DOHH2 (cell line): Measurements from ENCODE around the gene OR52J3.

ENCODE experiments used
- H3F3A ChIP-seq: fragments of 200-600 bp; sonication (generic), shearing (Covaris generic); 2 replicates; pipeline ENCODE4 v1.6.0; 2016; ENCODE audit warnings: antibody characterized with exemption, mild to moderate bottlenecking; ENCODE audit not compliant: control insufficient read depth, insufficient read depth
- H3K27ac ChIP-seq: fragments of 200-600 bp; sonication (generic); 2 replicates; pipeline ENCODE4 v1.5.1; 2014; ENCODE audit warnings: low read depth, mild to moderate bottlenecking, low read length, moderate library complexity
- H3K27me3 ChIP-seq: fragments of 200-600 bp; sonication (generic); 2 replicates; pipeline ENCODE4 v1.6.1; 2014; ENCODE audit warnings: mild to moderate bottlenecking, low read length, mixed read lengths; ENCODE audit not compliant: control insufficient read depth
- H3K36me3 ChIP-seq: fragments of 200-600 bp; sonication (generic); 2 replicates; pipeline ENCODE4 v1.6.1; 2014; ENCODE audit warnings: mild to moderate bottlenecking, low read length, moderate library complexity, mixed read lengths; ENCODE audit not compliant: control insufficient read depth
- H3K4me1 ChIP-seq: fragments of 200-600 bp; sonication (generic); 2 replicates; pipeline ENCODE4 v1.6.1; 2014; ENCODE audit warnings: mild to moderate bottlenecking, low read length, mixed read lengths; ENCODE audit not compliant: control insufficient read depth
- H3K4me2 ChIP-seq: fragments of 200-600 bp; sonication (generic); 2 replicates; pipeline ENCODE4 v1.6.0; 2014; ENCODE audit warnings: mild to moderate bottlenecking, low read length, moderate library complexity
- H3K4me3 ChIP-seq: fragments of 200-600 bp; sonication (generic); 2 replicates; pipeline ENCODE4 v1.5.1; 2014; ENCODE audit warnings: mild to moderate bottlenecking, low read length, mixed read lengths
- H3K79me2 ChIP-seq: fragments of 200-600 bp; sonication (generic); 2 replicates; pipeline ENCODE4 v1.6.1; 2014; ENCODE audit warnings: mild to moderate bottlenecking, low read length, mixed read lengths; ENCODE audit not compliant: control insufficient read depth
- H3K9me2 ChIP-seq: fragments of 200-600 bp; sonication (generic); replicated peaks from 2 replicates; pipeline ENCODE4 v1.6.1; 2014; ENCODE audit warnings: mild to moderate bottlenecking, low read length, mixed read lengths; ENCODE audit not compliant: control insufficient read depth
- H3K9me3 ChIP-seq: fragments of 200-600 bp; sonication (generic); 2 replicates; pipeline ENCODE4 v1.6.1; 2014; ENCODE audit warnings: antibody characterized with exemption, low read length, mixed read lengths; ENCODE audit not compliant: control insufficient read depth, insufficient read depth
- H4K20me1 ChIP-seq: fragments of 200-600 bp; sonication (generic); 2 replicates; pipeline ENCODE4 v1.6.0; 2014; ENCODE audit warnings: low read depth, mild to moderate bottlenecking, antibody characterized with exemption, low read length, moderate library complexity; ENCODE audit not compliant: control insufficient read depth, insufficient read depth
- EZH2phosphoT487 ChIP-seq: fragments of 200-600 bp; sonication (generic); IDR thresholded peaks from 2 replicates; pipeline ENCODE4 v1.6.1; 2017; ENCODE audit warnings: borderline replicate concordance, mild to moderate bottlenecking, antibody characterized with exemption, low read length, moderate library complexity, mixed read lengths
- TF ChIP-seq, protein P1 (sequence below): fragments of 200-600 bp; sonication (generic); IDR thresholded peaks from one replicate; pipeline ENCODE4 v1.5.1; 2014; ENCODE audit warnings: antibody characterized with exemption, mild to moderate bottlenecking, low read depth, low read length; ENCODE audit not compliant: poor library complexity, severe bottlenecking

The OR52J3 gene

DNA sequence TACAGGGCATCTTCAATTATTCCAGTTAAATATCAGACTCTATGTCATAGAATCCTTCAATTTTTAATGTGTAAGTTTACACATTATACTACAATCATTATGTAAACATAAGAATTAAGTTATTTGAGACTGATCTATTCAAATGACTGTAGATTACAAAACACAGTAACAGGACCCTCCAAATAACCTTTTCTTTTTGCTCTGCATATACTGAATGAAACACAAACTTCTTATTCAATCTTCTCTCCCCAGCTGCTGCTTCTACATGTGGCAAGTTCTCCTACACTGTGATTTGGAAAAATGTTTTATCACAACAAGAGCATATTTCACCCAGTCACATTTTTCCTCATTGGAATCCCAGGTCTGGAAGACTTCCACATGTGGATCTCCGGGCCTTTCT, at the start of gene OR52J3:
TSS of gene OR52J3 (plus strand) at position 301 of the 400 bp plus-strand sequence. CDS start at position 301, 0 bp downstream.
- Histone ChIP-seq H3K4me2 (no peak within 1 kb of the TSS), H3K36me3 (no peaks in the 10 kb centered on the region), H3K79me2 (no peaks in the 10 kb centered on the region), H3F3A (no peaks in the 10 kb centered on the region), H3K27me3 (no peaks in the 10 kb centered on the region), H3K9me2 (no peaks in the 10 kb centered on the region), H3K27ac (no peak within 1 kb of the TSS), H3K9me3 (no peaks in the 10 kb centered on the region), H3K4me3 (no peak within 1 kb of the TSS), H4K20me1 (no peaks in the 10 kb centered on the region), H3K4me1 (no peaks in the 10 kb centered on the region)
- TF ChIP-seq, protein P1, sequence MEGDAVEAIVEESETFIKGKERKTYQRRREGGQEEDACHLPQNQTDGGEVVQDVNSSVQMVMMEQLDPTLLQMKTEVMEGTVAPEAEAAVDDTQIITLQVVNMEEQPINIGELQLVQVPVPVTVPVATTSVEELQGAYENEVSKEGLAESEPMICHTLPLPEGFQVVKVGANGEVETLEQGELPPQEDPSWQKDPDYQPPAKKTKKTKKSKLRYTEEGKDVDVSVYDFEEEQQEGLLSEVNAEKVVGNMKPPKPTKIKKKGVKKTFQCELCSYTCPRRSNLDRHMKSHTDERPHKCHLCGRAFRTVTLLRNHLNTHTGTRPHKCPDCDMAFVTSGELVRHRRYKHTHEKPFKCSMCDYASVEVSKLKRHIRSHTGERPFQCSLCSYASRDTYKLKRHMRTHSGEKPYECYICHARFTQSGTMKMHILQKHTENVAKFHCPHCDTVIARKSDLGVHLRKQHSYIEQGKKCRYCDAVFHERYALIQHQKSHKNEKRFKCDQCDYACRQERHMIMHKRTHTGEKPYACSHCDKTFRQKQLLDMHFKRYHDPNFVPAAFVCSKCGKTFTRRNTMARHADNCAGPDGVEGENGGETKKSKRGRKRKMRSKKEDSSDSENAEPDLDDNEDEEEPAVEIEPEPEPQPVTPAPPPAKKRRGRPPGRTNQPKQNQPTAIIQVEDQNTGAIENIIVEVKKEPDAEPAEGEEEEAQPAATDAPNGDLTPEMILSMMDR: no peak
- TF ChIP-seq EZH2phosphoT487: no peak

DNA sequence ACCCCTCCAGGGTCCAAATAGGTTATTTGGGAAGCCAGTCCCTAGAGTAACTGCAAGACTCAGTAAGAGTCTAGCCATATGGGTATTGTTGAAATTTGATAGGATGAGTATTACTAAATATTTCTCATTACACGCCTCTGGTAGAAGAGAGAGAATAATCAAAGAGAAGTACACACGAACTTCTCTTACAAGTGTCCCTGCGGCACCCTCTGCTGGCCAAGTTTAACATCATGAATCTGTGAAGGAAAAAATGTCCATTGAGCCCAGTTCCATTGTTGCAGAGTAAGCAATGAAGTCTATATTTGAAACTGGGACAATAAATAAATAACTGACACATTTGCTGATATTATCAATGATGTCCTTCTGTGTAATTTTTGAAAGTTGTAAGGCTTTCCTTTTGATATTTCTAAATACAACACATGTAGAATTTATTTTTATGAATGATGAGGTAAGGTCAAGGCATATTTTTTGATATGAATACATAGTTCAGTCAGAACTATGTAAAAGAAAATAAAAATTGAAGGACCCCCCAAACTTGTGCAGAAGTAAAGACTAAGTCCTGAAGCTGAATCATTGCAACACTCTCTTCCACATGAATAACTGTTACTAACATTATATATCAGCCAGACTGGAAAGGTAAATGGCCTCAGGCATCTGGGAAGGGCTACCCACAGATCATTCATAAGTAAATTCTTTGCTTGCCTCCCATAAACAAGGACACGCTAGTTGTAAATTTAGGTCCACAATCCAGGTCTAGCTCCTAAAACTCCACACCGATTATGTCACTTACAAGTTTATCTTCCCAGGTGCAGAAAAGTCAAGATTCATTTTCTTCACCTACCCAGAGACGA, 41.7 kb upstream of the OR52J3 start:
- H3K36me3 ChIP-seq: no peaks in the 10 kb centered on the region
- no peaks in the 10 kb centered on the region for H3K9me2 ChIP-seq
- no peaks in the 10 kb centered on the region for H3K9me3 ChIP-seq
- H3K4me3 ChIP-seq: no peak overlapping the region
- H3K27ac ChIP-seq: no peak overlapping the region
- TF ChIP-seq, protein P1: peak; percentile 64
- no peak for TF ChIP-seq EZH2phosphoT487
- H3K4me2 ChIP-seq: no peak overlapping the region
- H4K20me1 ChIP-seq: no peaks in the 10 kb centered on the region
- H3K79me2 ChIP-seq: no peaks in the 10 kb centered on the region
- H3K4me1 ChIP-seq: no peaks in the 10 kb centered on the region
- no peaks in the 10 kb centered on the region for H3F3A ChIP-seq
- no peaks in the 10 kb centered on the region for H3K27me3 ChIP-seq

DNA sequence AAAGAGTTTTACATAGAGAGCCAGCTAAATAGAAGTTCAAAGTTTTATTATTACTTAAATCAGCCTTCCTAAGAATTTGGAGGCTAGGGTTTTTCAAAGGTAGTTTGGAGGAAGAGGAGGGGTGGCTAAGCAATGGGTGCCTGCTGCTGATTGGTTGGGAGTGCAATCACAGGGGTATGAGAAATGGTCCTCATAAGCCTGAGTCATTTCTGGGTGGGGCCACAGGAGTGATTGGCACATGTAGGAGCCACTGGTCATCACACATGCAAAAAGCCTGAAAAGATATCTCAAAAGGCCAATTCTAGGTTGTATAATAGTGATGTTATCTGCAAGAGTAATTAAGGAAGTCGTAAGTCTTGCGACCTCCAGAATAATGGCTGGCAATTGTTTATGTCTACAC, 38.8 kb upstream of the OR52J3 start:
- H3K4me1 ChIP-seq: no peaks in the 10 kb centered on the region
- no peaks in the 10 kb centered on the region for H3K79me2 ChIP-seq
- H4K20me1 ChIP-seq: no peaks in the 10 kb centered on the region
- no peaks in the 10 kb centered on the region for H3K9me2 ChIP-seq
- H3K27me3 ChIP-seq: no peaks in the 10 kb centered on the region
- H3K36me3 ChIP-seq: no peaks in the 10 kb centered on the region
- H3K9me3 ChIP-seq: no peaks in the 10 kb centered on the region
- no peak overlapping the region for H3K4me3 ChIP-seq
- no peak overlapping the region for H3K4me2 ChIP-seq
- no peaks in the 10 kb centered on the region for H3F3A ChIP-seq
- no peak overlapping the region for H3K27ac ChIP-seq
- TF ChIP-seq, protein P1: no peak
- no peak for TF ChIP-seq EZH2phosphoT487
